Mucosa of rectum (tissue), 2 donors: ENCODE data around the gene TNC.

Source experiments
- H3K27ac ChIP-seq, 2 donors: one replicate each; pipeline ENCODE4 v1.7.0; 2013; ENCODE audit warnings: inconsistent platforms in 2 of 2, low read depth in 2 of 2, low read length in 2 of 2
- H3K27me3 ChIP-seq, 2 donors: one replicate each; pipeline ENCODE4 v1.7.0; 2013; ENCODE audit warnings: low read length in 2 of 2; ENCODE audit not compliant: control insufficient read depth in 2 of 2, insufficient read depth in 2 of 2
- H3K36me3 ChIP-seq, 2 donors: one replicate each; pipeline ENCODE4 v1.7.0; 2013; ENCODE audit warnings: low read length in 2 of 2; ENCODE audit not compliant: control insufficient read depth in 2 of 2, insufficient read depth in 2 of 2
- H3K4me1 ChIP-seq, 2 donors: one replicate each; pipeline ENCODE4 v1.7.0; 2013; ENCODE audit warnings: low read length in 2 of 2, mild to moderate bottlenecking in 1 of 2; ENCODE audit not compliant: control insufficient read depth in 2 of 2, insufficient read depth in 2 of 2
- H3K4me3 ChIP-seq, 2 donors: one replicate each; pipeline ENCODE4 v1.7.0; 2013; ENCODE audit warnings: low read length in 2 of 2
- H3K9ac ChIP-seq, 2 donors: one replicate each; pipeline ENCODE4 v1.7.0; 2013; ENCODE audit warnings: low read length in 2 of 2, low read depth in 1 of 2, mild to moderate bottlenecking in 1 of 2
- H3K9me3 ChIP-seq, 2 donors: one replicate each; pipeline ENCODE4 v1.7.0; 2013; ENCODE audit warnings: low read length in 2 of 2; ENCODE audit not compliant: control insufficient read depth in 2 of 2
- donor health status: healthy.
- donor health status: Normal muscosa, but diverticular disease.

TNC gene

DNA sequence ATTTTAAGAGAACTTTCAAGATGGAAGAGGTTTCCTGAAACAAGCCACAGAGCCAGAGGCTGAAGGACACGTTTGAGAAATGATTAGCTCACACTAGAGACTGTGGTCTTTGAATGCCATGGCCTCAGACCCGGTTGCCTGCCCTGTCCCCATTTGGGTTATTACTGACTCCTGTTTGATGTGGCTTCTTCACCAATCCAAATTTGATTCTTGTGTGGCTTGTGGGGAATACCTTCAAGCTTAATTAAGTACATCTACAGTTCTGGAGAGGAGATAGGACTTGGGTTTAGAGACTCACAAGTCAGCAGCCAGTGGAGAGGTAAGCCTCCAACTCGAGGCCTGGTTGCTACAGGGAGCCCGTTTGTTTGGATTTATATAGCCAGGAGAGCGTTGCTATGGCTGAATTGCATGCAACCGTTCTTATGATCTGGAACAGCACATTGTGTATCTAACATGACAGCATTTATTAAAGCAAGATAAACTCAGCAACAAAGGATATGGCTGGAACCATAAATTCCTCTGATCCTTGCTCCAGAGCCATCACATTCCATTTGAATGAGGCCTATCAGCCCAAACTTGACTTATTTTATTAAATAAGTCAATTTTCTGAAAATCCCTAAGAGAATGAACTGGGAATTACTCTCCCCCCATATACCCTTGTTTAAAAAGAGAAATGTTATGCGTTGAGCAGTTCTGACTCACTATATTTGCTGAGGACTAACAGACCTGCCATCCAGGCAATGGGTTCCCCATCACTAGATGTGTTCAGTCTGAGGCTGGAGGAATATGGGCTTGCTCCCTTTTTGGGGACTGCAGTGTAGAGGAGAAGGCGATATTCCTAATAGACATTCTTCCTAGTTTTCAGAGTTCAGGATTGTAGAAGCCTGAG lies 99.2 kb downstream of the TNC start:
- Histone ChIP-seq H3K4me1 (no peaks in the 10 kb centered on the region), H3K9ac (no peak overlapping the region), H3K27ac (peak overlapping the region; percentile 38 to 49), H3K36me3 (no peaks in the 10 kb centered on the region), H3K9me3 (no peaks in the 10 kb centered on the region), H3K4me3 (no peak overlapping the region), H3K27me3 (no peaks in the 10 kb centered on the region)

GRCh38 chr9:115016344-115016743 lies 101.6 kb downstream of the TNC start:
- no peaks in the 10 kb centered on the region for H3K4me1 ChIP-seq
- no peak overlapping the region for H3K27ac ChIP-seq
- H3K27me3 ChIP-seq: no peaks in the 10 kb centered on the region
- H3K36me3 ChIP-seq: no peaks in the 10 kb centered on the region
- H3K9me3 ChIP-seq: no peaks in the 10 kb centered on the region
- H3K9ac ChIP-seq: no peak overlapping the region
- no peak overlapping the region for H3K4me3 ChIP-seq

DNA sequence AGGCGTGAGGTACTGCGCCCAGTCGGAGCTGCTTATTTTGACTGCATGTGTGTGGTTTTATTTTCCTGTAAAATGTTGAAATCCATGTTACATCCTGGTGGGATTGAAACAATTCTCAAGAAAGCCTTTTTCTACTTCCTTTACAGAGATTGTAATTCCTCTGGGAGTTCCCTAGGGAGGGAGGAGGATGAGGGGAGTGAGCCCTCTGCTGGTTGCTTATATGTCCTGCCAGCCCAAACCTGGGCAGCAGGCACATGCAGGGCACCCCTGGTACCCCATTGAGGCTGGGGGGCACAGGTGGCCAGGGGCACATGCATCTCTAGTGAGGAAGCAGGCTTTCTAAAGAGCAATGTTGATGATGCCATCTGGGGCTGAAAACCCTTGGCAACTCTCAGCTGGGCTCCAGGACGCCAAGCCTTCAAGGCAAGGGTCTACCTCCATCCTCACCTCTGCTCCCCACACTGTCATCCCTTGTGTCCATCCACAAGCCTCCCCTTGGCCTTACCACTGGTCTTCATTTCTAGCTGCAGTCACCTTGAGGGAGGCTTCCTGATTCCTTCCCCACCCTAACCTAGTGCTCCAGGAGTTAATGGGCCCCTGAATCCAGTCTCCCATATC lies 102.8 kb downstream of the TNC start:
- Histone ChIP-seq H3K4me1 (no peaks in the 10 kb centered on the region), H3K36me3 (no peaks in the 10 kb centered on the region), H3K4me3 (no peak overlapping the region), H3K9me3 (no peaks in the 10 kb centered on the region), H3K9ac (no peak overlapping the region), H3K27me3 (no peaks in the 10 kb centered on the region), H3K27ac (no peak overlapping the region)

DNA sequence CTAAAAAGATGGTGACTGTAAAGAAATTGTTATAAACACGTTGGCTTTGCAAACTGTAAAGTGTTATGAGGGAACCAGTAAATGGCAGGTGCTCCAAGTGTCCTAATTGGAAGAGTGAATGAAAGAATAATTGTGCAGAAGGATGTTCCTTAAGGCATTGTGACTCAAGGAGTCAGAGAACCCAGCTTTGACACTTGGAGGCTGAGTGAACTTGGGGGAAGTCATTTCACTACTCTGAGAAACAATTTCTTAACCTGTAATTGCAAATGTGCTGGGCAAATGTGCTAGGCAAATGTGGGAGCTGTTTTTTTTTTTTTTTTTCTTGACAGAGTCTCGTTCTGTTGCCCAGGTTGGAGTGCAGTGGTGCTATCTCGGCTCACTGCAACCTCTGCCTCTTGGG lies 103.5 kb downstream of the TNC start:
- no peak overlapping the region for H3K9ac ChIP-seq
- no peaks in the 10 kb centered on the region for H3K36me3 ChIP-seq
- no peaks in the 10 kb centered on the region for H3K27me3 ChIP-seq
- no peak overlapping the region for H3K27ac ChIP-seq
- no peaks in the 10 kb centered on the region for H3K9me3 ChIP-seq
- H3K4me3 ChIP-seq: no peak overlapping the region
- no peaks in the 10 kb centered on the region for H3K4me1 ChIP-seq

- Histone ChIP-seq H3K36me3 (no peaks in the 10 kb centered on the region), H3K27me3 (no peaks in the 10 kb centered on the region)
These were observed 104.0 kb downstream of the TNC start for GRCh38 chr9:115013998-115014397.

GRCh38 chr9:115012486-115012885 lies 105.5 kb downstream of the TNC start:
- Histone ChIP-seq H3K36me3 (no peaks in the 10 kb centered on the region), H3K27ac (no peak overlapping the region), H3K9me3 (no peaks in the 10 kb centered on the region), H3K4me3 (no peak overlapping the region), H3K27me3 (no peaks in the 10 kb centered on the region), H3K4me1 (no peaks in the 10 kb centered on the region), H3K9ac (no peak overlapping the region)

More at GRCh38 chr9:115013998-115014397, 104.0 kb downstream of the TNC start:
- Histone ChIP-seq H3K4me1 (no peaks in the 10 kb centered on the region), H3K27ac (no peak overlapping the region), H3K9ac (no peak overlapping the region), H3K4me3 (no peak overlapping the region), H3K9me3 (no peaks in the 10 kb centered on the region)

DNA sequence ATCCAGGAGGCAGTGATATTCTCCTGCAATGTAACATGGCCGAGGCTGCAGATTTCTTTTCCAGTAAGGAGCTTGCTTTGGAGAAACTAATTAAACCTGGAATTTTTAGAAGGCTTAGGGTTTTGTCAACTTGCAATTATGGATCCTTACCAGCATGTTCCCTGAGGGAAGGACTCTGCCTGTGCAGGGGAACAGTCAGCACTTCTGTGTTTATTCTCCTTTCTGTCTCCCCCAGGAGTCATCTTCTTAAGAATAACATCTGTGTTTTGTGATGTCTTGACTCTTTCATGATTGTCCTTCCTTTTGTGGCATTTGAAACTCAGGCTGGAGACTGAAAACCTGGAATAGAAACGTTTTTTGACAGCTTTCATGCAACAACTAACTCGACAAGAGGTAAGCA lies 107.1 kb downstream of the TNC start:
- Histone ChIP-seq H3K9ac (no peak overlapping the region), H3K27me3 (no peaks in the 10 kb centered on the region), H3K4me3 (no peak overlapping the region), H3K27ac (no peak overlapping the region), H3K36me3 (no peaks in the 10 kb centered on the region), H3K9me3 (no peaks in the 10 kb centered on the region), H3K4me1 (no peaks in the 10 kb centered on the region)

- Histone ChIP-seq H3K27ac (no peak overlapping the region), H3K36me3 (no peaks in the 10 kb centered on the region), H3K9ac (no peak overlapping the region), H3K27me3 (no peaks in the 10 kb centered on the region), H3K4me1 (no peaks in the 10 kb centered on the region), H3K4me3 (no peak overlapping the region), H3K9me3 (no peaks in the 10 kb centered on the region)
These were observed 109.3 kb downstream of the TNC start for GRCh38 chr9:115008536-115009270.

DNA sequence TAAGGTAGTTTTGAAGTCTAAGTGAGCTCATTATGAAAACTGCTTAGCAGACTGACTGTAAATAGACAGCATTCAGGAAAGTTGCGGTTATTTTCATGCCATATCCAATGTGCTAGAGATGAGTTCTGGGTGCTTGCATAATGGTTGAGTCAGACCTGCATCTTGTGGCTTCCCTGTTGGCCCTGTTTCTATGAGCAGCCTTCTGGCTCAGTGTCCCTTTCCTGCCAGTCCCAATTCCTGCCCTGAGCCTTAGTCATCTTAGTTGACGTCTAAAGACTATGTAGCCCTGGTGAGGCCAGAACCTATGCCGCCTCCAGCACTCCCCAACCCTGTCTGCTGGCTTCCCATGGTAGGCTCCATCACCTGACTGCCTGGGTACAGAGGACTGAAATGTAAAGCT lies 111.3 kb downstream of the TNC start:
- Histone ChIP-seq H3K27ac (no peak overlapping the region), H3K4me3 (no peak overlapping the region), H3K36me3 (no peaks in the 10 kb centered on the region), H3K9me3 (no peaks in the 10 kb centered on the region), H3K27me3 (no peaks in the 10 kb centered on the region), H3K4me1 (no peaks in the 10 kb centered on the region), H3K9ac (peak overlapping the region in 1 of 2 donors; percentile 24)

DNA sequence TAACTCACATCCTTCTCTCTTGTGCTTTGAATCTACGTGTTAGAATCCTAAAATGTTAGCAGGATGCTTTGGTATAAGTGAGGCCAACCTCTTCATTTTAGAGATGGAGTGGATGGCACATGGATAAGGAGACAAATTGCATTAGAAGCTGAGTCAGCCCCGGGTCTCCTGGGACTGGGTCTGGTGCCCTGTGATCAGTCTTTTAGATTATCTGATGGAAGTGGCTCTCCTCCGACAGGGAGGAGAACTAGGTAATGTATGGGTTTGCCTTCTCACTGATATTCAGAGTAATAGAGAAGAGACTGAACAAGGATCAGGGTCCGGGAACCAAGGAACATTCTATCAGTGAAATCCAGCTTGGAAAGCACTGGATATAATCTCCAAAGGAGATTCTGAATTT lies 112.6 kb downstream of the TNC start:
- Histone ChIP-seq H3K4me1 (no peaks in the 10 kb centered on the region), H3K27me3 (peaks cover 2% of the 10 kb centered on the region in 2 donors), H3K9ac (no peak overlapping the region), H3K9me3 (no peaks in the 10 kb centered on the region), H3K27ac (no peak overlapping the region), H3K4me3 (no peak overlapping the region), H3K36me3 (no peaks in the 10 kb centered on the region)
